Measurements from ENCODE around the gene FGD5.

DNA sequence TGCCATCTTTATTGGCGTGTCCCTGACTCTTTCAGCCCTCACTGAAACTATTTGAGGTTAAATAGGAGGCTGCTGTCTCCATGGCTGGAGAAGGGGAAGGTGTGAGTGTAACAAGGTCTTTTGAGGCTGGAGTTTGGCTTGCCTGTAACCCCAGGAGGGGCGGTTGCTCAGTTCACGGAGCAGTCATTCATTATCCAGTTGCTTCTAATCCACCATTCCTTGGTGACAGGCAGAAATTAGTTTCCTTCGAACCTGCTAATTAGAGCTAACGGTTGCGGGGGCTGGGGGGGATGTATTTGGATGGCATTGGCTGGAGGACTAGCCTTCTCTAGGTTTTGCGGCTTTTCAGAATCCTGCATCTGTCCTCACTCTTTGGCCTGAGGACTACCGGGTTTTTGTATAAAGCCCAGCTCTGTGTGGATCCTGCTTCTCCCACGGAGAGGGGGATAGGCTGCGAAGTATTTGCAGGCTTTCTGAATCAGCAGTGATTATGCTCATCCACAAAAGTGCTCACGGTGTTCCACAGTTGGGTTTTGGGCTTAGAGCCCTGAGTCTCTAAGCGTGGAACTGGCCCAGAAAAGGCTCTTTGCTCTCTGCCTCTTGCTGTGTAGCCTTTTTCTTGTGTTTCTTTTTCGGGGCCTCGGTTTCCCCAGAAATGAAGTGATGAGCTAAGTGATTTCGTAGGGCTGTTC, 18.6 kb downstream of the FGD5 start:
- TF ChIP-seq, protein P1, sequence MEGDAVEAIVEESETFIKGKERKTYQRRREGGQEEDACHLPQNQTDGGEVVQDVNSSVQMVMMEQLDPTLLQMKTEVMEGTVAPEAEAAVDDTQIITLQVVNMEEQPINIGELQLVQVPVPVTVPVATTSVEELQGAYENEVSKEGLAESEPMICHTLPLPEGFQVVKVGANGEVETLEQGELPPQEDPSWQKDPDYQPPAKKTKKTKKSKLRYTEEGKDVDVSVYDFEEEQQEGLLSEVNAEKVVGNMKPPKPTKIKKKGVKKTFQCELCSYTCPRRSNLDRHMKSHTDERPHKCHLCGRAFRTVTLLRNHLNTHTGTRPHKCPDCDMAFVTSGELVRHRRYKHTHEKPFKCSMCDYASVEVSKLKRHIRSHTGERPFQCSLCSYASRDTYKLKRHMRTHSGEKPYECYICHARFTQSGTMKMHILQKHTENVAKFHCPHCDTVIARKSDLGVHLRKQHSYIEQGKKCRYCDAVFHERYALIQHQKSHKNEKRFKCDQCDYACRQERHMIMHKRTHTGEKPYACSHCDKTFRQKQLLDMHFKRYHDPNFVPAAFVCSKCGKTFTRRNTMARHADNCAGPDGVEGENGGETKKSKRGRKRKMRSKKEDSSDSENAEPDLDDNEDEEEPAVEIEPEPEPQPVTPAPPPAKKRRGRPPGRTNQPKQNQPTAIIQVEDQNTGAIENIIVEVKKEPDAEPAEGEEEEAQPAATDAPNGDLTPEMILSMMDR (conservative IDR thresholded peaks at IDR 0.05 in 1 of 2, IDR thresholded peaks at IDR 0.05 in 1 of 2; ENCODE audit: low read depth in 1 of 2, low read length in 2 of 2), result no peak
- no peak for TF ChIP-seq EZH2 (IDR thresholded peaks at IDR 0.05; ENCODE audit: low read length, missing control alignments)
